ENCODE measurements around the gene GLDN.

The GLDN gene

GRCh38 chr15:51378406-51378805 is 37.0 kb downstream of the GLDN start:
- no peak for TF ChIP-seq CTCF (IDR thresholded peaks at IDR 0.05; ENCODE audit: low read depth, low read length)
- no peak overlapping the region for H3K4me3 ChIP-seq (ENCODE audit: low read depth, low read length)

GRCh38 chr15:51379390-51379789 is 37.9 kb downstream of the GLDN start:
- no peak for TF ChIP-seq CTCF (IDR thresholded peaks at IDR 0.05; ENCODE audit: low read depth, low read length)
- H3K4me3 ChIP-seq (ENCODE audit: low read depth, low read length): no peak overlapping the region

GRCh38 chr15:51380999-51381806 is 39.7 kb downstream of the GLDN start:
- peak; percentile 82 for TF ChIP-seq CTCF (IDR thresholded peaks at IDR 0.05; ENCODE audit: low read depth, low read length)
- no peak overlapping the region for H3K4me3 ChIP-seq (ENCODE audit: low read depth, low read length)

- peak; percentile 75 for TF ChIP-seq CTCF (IDR thresholded peaks at IDR 0.05; ENCODE audit: low read depth, low read length)
- H3K4me3 ChIP-seq (ENCODE audit: low read depth, low read length): no peak overlapping the region
Observed at GRCh38 chr15:51382787-51383186, 41.3 kb downstream of the GLDN start.

GRCh38 chr15:51386029-51386428 is 44.6 kb downstream of the GLDN start:
- no peak overlapping the region for H3K4me3 ChIP-seq (ENCODE audit: low read depth, low read length)
- no peak for TF ChIP-seq CTCF (IDR thresholded peaks at IDR 0.05; ENCODE audit: low read depth, low read length)

GRCh38 chr15:51386486-51386885 is 45.0 kb downstream of the GLDN start:
- H3K4me3 ChIP-seq (ENCODE audit: low read depth, low read length): no peak overlapping the region
- TF ChIP-seq CTCF (IDR thresholded peaks at IDR 0.05; ENCODE audit: low read depth, low read length): no peak

GRCh38 chr15:51386960-51387698 is 45.7 kb downstream of the GLDN start:
- TF ChIP-seq CTCF (IDR thresholded peaks at IDR 0.05; ENCODE audit: low read depth, low read length): no peak
- no peak overlapping the region for H3K4me3 ChIP-seq (ENCODE audit: low read depth, low read length)
